GM10847 (cell line): ENCODE measurements around the gene ANKRD66.

Source experiments
- POLR2A ChIP-seq: IDR thresholded peaks from 2 replicates; pipeline ENCODE4 v1.6.1; 2011; ENCODE audit not compliant: insufficient read length; ENCODE audit errors: extremely low read depth

The ANKRD66 gene

DNA sequence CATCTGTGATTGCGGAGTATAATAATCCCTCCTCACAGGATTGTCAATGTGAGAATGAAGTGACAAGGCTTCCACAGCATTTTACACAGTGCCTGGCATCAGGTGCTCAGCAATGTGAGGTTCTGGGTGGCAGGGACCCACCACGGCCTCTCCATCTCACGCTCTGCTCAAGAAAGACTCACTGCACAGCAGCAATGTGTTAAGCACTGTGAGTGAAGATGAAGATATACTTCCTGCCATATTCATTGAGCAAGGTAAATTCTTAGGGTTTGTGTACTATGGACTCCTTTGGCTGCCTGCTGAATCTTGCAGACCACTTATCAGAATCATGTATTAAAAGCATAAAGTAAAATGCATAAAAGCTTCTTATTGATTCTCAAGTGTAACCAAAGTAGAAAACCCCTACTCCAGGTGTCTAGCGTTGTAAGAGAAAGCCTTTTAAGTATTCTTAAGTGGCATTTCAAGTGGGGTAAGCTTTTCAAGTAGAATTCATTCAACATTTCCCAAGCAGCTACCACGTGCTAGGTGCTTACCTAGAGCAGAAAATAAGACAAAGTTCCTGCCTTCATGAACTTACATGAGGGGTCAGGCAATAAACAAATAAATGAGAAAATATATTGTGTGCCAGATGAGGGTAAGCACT, 29.5 kb downstream of the ANKRD66 start:
- no peak for TF ChIP-seq POLR2A

DNA sequence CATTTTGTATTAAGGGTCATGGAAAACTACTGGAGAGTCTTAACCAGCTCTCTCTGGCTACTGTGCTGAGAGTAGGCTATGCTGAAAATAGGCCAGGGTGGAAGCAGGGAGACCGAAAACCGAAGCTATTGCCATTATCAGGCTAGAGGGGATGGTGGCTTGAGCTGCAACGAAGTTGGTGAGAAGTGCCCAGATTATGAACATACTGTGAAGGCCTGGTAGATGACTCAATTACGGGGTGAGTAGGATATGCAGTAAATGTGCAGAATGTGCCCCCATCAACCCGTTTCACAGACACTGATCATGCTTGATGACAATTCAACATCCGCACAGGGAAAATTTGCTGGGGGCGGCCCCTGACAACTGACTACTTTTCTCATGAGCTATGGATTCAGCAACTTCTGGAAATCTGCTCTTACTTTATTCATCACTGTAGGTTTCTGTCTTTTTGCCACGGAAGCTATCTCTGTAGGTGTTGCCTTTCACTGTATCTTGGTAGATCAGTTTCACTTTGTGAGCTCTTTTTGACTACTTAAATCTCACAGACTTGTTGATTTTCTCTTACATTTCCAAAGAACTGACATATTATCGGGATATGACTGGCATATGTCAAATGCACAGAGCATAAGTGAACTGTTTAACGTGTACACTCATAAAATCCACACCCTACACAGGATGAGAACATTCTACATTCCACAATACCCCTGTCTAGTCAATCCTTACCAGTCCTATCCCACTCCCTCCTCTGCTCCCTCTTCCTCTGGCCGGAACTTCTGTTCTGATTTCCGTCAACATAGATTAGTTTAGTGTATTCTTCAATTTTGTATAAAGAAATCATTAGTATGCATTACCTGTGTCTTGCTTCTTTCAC, 31.0 kb downstream of the ANKRD66 start:
- TF ChIP-seq POLR2A = no peak

DNA sequence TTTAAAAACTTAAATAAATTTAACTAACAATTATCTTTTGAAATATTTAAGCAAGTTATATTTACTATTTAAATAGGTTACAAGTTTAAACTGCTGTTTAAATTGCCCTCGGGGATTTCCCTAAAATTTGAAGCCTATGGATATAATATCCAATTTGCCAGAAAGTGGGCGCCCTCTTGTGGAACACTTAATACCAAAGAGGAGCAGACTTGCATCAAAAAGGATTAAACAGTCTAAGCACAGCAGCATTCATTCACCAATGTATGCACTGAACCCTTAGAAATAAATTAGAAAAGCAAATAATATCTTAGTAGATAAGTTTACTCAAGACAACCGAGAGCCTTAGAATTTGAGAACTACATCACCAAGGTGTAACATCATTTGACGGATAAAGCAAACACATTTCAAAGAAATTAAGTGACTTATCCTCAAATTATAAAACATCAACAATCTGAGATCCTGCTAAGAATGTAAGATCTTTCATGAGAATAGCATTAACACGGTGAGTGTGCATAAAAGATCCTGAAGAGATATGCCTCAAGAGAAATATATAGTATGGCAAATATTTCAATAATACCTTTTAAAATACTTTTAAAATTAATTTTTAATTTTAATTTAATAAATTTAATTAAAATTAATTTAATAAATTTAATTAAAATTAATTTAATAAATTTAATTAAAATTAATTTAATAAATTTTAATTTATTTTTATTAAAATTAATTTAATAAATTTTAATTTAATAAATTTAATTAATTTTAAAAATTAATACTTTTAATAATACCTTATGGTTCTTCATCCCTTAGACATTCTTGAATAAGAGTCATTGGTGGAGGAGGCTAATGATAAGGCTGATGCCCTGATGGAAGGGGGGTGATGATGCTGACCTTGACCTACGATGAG, 35.0 kb downstream of the ANKRD66 start:
- TF ChIP-seq POLR2A = no peak

DNA sequence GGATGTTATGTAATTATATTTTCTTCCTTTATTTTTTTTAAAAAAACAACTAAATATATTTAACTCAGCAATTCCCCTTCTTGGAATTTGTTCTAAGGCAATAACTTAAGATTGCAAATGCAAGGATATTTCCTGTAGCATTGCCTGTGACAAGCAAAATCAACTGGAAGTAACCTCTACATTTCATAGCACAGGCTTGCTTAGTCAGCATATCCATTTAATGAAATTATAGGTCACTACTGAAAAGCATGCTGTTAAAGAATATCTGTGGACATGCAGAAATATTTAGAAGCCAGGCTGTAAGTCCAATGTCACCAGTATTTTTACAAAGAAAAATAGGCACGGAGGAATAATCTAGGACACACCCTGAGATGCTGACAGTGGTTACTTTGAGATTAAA, 37.8 kb downstream of the ANKRD66 start:
- TF ChIP-seq POLR2A = no peak

DNA sequence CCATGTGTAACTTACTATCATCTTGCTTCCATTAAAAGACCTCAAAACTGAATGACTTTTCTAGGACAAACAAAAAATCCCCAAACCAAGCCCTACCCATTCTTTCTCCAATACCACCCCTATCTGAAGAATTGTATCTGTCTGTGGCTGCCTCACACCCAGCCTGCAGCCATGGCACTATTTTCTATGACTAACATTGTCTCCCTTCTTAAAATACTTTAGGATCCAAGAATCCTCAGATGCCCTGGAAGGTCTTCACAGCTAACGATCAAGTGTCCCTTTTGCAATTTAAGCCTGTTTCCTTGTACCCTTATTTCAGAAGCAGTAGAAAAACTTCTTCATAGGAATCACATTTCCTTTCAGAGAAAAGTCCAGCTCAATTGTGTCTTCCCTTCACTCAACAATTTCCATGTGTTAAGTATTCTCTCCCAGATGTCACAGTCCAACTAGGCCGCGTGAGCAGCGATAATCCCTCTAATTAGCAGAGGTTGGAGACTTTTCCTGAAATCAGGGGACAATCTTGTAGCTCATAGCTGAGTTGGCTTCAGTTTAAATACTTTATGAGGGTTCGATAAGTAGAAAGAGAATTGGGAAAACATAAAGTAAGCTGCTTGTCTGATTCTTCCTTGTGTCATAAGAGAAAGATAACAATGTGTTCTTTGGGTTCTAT, 41.3 kb downstream of the ANKRD66 start:
- TF ChIP-seq POLR2A = no peak

DNA sequence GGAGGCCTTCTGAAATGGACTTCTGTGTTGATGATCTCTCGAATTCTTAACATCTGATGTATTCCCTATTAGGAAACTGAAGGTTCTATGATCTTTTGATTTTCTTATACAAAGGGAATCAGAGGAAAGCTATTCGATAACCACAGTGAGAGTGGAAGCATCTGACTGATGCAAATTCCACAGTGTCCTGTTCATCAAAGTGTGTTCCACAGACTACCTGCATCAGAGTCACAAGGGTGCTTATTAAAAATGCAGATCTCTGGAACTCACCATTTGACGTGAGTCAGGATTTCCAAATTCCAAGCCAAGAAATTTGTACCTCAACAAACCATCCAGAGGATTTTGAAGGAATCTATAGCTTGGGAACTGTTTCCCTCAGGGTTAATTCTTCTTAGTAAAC, 42.1 kb downstream of the ANKRD66 start:
- TF ChIP-seq POLR2A = no peak

DNA sequence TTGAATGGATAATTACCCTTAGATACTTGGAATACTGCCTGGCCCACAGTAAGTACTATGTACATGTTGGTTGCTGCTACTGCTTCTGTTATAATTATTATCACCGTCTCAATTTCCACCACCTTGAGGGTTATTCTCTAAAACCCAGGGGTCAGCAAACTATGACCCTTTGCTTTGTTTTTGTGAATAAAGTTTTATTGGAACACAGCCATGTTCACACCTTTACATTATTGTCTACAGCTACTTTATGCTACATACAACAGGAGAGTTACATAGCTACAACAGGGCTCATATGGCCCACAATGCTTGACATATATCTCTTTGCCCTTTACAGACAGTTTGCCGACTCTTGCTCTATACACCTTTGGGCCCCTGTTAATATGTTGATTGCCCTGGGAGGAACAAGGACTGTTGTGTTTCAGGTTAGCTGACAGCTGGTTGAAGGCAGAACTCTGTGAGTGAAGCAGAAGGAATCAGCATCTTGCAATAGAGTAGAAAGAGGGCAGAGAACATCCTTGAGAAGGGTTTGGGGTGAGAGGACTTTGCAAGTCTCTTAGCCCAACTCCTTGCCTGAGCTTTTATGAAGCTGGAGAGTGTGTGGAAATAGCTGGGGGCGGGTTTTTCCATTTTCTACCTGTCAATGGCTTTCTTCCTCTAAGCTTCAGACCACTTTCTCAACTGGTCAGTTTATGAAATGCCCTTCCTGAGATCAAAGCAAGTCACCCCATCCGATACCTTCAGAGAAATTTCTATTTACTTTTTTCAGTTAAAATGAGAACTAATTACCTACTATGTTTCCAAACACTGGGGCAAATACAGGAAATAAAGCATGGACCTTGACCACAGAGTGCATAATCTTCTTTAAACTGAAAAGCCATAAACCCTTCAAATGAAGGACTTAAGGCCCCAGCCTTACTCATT, 43.0 kb downstream of the ANKRD66 start:
- no peak for TF ChIP-seq POLR2A

DNA sequence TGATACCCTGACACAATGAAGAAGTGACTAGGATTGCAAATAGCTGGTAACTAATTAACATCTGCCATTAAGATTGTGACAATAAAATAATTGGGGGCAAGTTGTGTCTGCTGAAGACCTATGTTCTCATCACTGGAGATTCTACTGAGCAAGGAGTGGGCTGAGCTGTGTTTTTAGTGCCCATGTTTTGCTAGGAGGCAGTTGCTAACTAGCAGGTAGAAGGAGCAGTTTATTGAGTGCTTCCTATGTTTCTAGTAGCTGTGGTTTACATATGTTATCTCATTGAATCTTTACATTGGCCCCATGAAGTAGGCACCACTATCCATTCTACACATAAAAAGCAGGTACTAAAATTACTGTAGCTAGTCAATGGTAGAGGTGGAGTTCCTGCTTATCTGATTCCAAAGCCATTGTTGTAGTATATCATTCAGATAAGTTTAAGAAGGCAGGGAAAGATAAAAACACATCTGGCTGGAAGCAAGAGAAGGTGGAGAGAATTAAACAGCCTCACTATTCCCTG, 43.7 kb downstream of the ANKRD66 start:
- TF ChIP-seq POLR2A = no peak

DNA sequence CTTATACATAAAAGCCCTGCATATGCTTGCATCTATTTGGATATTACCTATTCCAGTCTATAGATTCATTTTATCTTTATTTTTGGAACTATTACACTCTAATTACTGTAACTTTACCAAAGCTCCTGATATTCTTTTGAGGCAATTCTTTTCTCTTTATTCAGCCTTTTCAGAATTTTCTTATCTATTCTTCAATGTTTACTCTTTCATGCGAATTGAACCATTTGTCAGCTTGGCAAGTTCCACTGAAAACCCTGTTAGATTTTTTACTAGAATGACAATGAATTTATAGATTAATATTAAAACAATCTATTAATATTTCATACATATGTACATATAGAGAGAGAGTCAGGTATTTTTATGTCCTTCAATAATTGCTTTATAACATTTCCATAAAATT, 45.9 kb downstream of the ANKRD66 start:
- no peak for TF ChIP-seq POLR2A

DNA sequence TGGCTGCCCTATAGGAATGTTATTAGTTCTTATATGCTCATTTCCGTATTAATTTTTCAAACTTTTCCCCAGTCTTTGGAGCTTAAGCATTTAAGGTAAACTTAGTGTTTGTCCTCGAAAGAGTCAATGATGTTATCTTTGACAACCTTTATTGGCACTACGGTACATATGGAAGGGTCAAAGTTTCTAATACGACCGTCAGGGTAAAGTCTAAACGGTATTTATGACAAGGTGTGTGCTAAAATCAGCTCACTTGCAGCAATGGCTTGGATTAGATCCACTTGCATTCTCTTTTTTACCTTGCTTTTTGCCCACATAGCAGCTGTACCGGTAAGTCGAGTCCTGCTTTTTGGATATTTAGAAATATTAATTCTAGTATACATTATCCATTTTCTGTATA, 46.4 kb downstream of the ANKRD66 start, which contains the start of gene MEP1A:
TSS of gene MEP1A (plus strand) at position 252 of the 400 bp plus-strand sequence. CDS start at position 262, 10 bp downstream.
- TF ChIP-seq POLR2A = no peak

DNA sequence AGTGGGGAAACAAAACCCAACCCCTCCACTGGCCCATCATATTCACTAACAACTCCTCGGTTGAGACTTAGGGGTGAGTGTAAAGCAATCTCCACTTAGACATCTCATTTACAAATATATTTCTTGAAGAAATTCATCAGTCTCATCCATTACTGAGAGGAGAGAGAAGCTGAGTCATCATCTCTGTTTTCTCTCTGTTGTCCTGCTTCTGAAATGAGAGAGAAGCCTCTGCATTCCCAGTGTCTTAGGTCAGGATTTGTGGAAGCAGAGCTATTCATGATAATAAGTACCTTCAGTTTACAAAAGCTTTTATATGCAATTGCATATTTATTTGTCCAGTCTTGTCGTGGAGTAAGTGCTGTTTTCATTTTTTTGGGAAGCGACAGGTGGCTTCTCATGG, 47.3 kb downstream of the ANKRD66 start:
- TF ChIP-seq POLR2A = no peak

DNA sequence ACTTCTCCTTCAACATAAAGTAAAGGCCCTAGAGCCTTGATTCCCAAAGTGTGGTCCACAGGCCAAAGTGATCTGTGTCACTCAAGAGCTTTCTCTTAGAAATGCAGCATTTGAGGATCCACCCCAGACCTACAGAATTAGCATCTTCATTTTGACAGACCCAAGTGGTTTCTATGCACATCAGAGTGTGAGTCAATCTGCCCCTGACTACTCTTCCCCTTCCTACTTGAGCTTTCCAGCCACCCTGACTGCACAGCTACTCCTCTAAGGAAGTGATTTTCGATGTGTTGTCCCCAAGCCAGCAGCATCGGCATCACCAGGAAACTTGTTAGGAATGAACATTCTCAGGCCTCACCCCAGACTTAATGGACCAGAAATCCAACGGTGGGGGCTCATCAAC, 49.1 kb downstream of the ANKRD66 start:
- no peak for TF ChIP-seq POLR2A

DNA sequence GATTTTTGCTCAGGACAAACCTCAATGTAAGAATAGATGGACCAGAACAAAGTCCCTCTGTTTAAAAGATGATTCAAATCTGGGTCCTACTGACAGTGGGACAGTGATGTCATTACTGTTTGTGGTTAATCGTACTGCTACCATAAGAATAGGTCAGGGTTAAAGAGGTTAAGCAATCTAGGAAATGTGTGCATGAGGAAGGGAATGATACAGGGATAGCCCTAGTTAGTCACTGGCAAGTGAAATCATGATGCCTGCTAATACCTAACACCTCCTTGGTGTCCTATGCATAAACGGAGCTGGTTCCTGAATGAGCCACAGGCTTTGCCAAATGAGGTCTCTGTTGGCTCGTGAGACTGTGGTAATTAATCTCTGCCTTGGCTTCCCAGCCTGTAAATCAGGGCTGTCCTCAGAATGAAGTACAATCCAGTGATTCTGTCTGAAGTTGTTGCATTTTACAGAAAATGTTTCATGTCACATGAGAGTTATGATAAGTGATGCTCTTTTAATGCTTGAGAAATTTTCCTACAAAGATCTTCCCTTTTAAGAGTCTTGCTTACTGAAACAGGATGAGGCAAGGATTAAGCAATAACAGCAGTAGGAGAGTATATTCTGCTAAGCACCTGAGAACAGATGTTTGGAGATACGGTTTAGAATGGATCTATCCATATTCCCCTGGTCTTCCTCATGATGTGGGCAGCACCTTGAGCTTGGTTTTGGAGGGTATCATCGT, 50.3 kb downstream of the ANKRD66 start:
- TF ChIP-seq POLR2A = no peak
